Bronchial epithelial cell (primary cell): ENCODE measurements around the gene AHNAK. TPM values are rescaled to one million over a fixed set of nuclear protein-coding genes. Genes with fewer than 3 reads are reported as not detected.
A peak's percentile ranks its signal among the peaks of the same experiment; 100 is the strongest.

Source experiments
- DNase-seq: peaks from one replicate; pipeline ENCODE4 v3.0.0-alpha.2; 2010; ENCODE audit warnings: low read depth
- FAIRE-seq: peaks from 2 replicates; lab custom pipeline; 2011; peaks lifted over from hg19 to GRCh38; lab: Jason Lieb, UNC
- H3K27me3 ChIP-seq: 2 replicates; pipeline ENCODE4 v1.5.1; 2011; ENCODE audit warnings: low read length; ENCODE audit not compliant: control insufficient read depth, insufficient read depth
- H3K36me3 ChIP-seq: 2 replicates; pipeline ENCODE4 v1.5.1; 2011; ENCODE audit warnings: low read length; ENCODE audit not compliant: control insufficient read depth, insufficient read depth
- H3K4me3 ChIP-seq: 2 replicates; pipeline ENCODE4 v1.5.1; 2011; ENCODE audit warnings: mild to moderate bottlenecking, low read depth, low read length, control low read depth
- total RNA-seq: library from RNA; depleted of rRNA; stranded (reverse); fragments of >200 nt; gene quantifications from 2 replicates; pipeline ENCODE4 v1.2.1, GENCODE V29; 2014
- TF ChIP-seq, protein P1 (sequence below): IDR thresholded peaks from 2 replicates; pipeline ENCODE4 v1.5.1; 2011; ENCODE audit warnings: mild to moderate bottlenecking, moderate library complexity, low read length, control low read depth, inconsistent platforms; ENCODE audit not compliant: insufficient read depth, severe bottlenecking

Gene AHNAK
- total RNA-seq, 1 donor from 2014 or later: 354 TPM

DNA sequence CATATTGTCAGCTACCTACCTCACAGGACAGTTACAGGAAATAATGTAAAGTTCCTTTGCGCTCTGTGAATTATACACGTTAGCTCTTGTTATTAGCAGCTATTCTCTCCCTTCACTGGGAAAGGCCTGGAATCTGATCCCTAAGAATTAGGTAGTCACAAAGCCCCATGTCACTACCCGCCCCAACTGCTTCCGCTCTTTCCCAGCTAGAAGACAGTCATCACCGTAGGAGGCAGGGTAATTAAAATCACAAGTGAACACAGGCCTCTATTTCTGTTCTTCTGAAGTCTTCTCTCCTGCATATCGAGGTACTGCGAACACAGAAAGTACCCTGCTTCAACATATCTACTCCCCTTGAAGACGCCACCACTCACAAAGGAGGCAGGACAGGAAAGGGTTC is 12.6 kb upstream of the AHNAK start:
- H3K4me3 ChIP-seq: no peak overlapping the region
- FAIRE-seq (no peak), DNase-seq (peak; percentile 41)
- H3K27me3 ChIP-seq: no peaks in the 10 kb centered on the region
- peaks cover 8% of the 10 kb centered on the region for H3K36me3 ChIP-seq
- TF ChIP-seq, protein P1, sequence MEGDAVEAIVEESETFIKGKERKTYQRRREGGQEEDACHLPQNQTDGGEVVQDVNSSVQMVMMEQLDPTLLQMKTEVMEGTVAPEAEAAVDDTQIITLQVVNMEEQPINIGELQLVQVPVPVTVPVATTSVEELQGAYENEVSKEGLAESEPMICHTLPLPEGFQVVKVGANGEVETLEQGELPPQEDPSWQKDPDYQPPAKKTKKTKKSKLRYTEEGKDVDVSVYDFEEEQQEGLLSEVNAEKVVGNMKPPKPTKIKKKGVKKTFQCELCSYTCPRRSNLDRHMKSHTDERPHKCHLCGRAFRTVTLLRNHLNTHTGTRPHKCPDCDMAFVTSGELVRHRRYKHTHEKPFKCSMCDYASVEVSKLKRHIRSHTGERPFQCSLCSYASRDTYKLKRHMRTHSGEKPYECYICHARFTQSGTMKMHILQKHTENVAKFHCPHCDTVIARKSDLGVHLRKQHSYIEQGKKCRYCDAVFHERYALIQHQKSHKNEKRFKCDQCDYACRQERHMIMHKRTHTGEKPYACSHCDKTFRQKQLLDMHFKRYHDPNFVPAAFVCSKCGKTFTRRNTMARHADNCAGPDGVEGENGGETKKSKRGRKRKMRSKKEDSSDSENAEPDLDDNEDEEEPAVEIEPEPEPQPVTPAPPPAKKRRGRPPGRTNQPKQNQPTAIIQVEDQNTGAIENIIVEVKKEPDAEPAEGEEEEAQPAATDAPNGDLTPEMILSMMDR: no peak

DNA sequence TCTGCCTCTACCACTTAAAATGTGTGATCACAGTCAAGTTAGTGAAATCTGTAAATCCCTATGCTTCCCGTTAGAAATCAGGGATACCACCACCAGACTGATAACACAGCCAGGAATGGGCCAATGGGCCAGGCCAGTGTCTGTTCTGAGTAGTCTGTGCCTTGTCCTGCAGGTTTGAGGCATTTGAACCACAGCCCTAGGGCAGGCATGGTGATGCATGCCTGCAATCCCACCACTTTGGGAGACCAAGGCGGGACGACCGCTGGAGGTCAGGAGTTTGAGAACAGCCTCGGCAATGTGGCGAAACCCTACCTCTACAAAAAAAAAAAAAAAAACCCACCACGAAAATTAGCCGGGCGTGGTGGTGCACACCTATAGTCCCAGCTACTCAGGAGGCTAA is 12.1 kb upstream of the AHNAK start:
- TF ChIP-seq, protein P1: no peak
- Histone ChIP-seq H3K36me3 (peaks cover 6% of the 10 kb centered on the region), H3K27me3 (no peaks in the 10 kb centered on the region), H3K4me3 (no peak overlapping the region)
- no peak for FAIRE-seq
- no peak for DNase-seq

DNA sequence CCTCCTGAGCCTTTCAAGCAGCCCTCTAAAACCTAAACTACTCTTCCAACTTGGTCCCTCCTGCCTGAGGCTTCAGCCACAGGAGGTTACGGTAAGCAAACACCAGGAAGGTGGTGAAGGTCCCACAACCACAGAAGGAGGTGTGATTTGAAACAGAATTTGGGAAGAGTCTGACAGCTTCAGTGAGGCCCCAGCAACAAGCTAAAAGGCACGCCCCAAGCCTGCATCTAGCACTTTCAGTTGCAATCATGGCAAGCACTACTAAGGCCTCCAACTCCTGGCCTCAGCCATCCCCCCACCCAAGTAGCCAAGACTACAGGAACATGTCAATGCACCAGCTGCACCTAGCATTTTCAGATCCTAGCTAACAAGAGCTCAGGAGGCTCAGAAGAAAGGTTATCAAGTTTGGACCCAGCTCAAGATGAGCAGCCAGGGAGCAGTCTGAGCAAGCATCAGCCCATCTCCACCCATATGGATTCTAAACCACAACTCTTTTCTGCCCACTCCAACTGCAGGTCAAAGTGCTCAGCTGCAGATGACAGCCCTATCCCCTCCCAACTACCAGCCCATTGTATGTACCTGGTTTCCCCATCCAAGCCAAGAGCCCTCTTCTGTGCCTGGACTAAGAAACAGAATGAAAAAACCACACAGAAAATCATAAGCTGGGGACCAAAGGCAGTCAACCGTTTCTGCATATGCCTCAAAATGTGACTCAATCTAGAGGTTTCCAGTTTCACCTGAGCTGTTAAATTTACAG is 10.4 kb upstream of the AHNAK start:
- FAIRE-seq: no peak
- no peak overlapping the region for H3K4me3 ChIP-seq
- H3K36me3 ChIP-seq: peaks cover 5% of the 10 kb centered on the region
- DNase-seq: peak; percentile 39
- TF ChIP-seq, protein P1: no peak
- H3K27me3 ChIP-seq: no peaks in the 10 kb centered on the region

DNA sequence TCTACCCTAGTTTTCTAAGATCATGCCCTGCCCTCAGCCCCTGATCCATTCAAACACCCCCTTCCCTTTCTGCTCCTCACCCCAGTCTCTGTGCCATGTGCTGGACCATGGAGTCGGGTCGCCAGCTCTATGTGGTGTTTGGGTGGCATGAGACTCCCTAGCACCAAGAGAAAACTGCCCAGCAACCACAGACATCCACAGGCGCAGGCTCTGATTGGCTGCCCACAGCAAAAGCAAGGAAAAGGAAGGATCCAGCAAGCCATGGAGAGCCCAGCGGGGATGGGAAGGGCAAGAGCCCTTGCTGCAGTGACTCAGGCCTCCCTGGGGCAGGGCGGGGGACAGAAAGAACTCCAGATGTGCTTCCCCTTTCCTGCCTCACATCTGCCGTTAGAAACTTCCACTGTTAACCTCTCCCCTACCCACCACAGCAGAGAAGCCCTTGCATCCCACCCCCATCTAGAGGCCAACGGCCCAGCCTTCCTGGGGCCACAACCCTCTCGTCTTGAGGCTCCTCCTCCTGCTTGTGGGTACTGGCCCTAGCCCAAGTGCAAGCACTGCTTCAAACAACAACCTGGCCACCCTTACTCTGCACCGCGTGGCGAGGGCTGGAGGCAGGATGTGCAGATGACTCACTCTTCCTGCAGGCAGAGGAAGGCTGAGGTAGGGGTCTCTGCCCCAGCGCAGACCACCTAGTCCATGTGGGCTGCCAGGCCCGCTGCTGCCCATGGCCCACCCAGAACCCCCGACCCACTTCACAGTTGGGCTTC is 9.7 kb upstream of the AHNAK start:
- Histone ChIP-seq H3K36me3 (peaks cover 5% of the 10 kb centered on the region), H3K4me3 (no peak overlapping the region), H3K27me3 (no peaks in the 10 kb centered on the region)
- TF ChIP-seq, protein P1: no peak
- FAIRE-seq: no peak
- peak; percentile 92 for DNase-seq

DNA sequence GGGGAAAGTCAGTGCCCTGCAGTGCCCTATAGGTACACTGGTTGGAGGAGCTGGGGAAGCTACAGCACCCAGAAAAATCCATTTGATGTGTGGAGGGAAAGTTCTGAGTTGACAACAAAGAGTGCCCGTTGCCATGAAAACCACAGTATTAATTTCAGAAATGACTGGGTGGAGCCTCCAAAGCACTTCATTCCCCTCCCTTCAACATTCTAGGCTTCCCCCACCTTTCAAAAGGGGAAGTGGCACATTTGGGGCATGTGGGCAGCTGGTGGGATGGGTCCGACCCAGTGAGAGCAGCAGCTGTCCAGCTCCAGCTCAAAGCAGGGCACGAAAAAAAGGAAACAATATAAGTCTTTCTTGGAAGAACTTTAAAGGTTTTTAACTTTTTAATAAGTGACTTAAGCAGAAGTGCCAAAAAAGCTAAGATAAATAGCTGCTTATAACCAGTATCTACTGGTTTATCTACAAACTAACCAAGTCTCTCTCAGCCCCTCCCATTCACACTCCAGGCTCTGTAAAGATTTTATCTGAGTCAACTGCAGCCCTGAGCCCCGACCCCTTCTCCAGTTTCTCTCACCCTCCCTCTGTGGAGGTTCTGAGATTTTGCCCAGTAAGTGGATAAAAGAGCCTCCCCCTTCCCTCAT is 9.0 kb upstream of the AHNAK start:
- TF ChIP-seq, protein P1: no peak
- H3K27me3 ChIP-seq: no peaks in the 10 kb centered on the region
- no peak overlapping the region for H3K4me3 ChIP-seq
- no peak for DNase-seq
- H3K36me3 ChIP-seq: peaks cover 5% of the 10 kb centered on the region
- no peak for FAIRE-seq
